Measurements from ENCODE around the gene LIN37.

GRCh38 chr19:35740108-35740422 is 8.3 kb upstream of the LIN37 start:
- TF ChIP-seq POLR2A (IDR thresholded peaks at IDR 0.05; ENCODE audit: low read depth, low read length) (no peak), POLR2AphosphoS5 (IDR thresholded peaks at IDR 0.05; ENCODE audit: low read depth, low read length) (no peak), TAF1 (IDR thresholded peaks at IDR 0.05; ENCODE audit: low read depth, low read length) (no peak), POU2F2 (IDR thresholded peaks at IDR 0.05; ENCODE audit: low read depth, low read length) (no peak)
